Vagina (tissue), 2 donors: Measurements from ENCODE around the gene HDAC1. TPM values are rescaled to one million over a fixed set of nuclear protein-coding genes. Genes with fewer than 3 reads are reported as not detected.

Source experiments
- DNase-seq, 2 donors: peaks; one replicate each; pipeline ENCODE4 v3.0.0-alpha.2; 2017; ENCODE audit errors: extremely low spot score in 2 of 2
- H3K27ac ChIP-seq: fragments of 200-600 bp; sonication (generic); one replicate; pipeline ENCODE4 v1.5.1; 2019
- H3K27me3 ChIP-seq: fragments of 200-600 bp; sonication (generic); one replicate; pipeline ENCODE4 v1.5.1; 2019
- H3K36me3 ChIP-seq, 2 donors: fragments of 200-600 bp; sonication (generic); one replicate each; pipeline ENCODE4 v1.5.1; 2017 to 2019
- H3K4me1 ChIP-seq: fragments of 200-600 bp; sonication (generic); one replicate; pipeline ENCODE4 v1.5.1; 2019
- H3K4me3 ChIP-seq, 2 donors: fragments of 200-600 bp; sonication (generic); 1 replicate in 1 of 2; 2 replicates in 1 of 2; pipeline ENCODE4 v1.5.1; 2016 to 2019
- H3K9me3 ChIP-seq: fragments of 200-600 bp; sonication (generic); one replicate; pipeline ENCODE4 v1.5.1; 2019
- CTCF ChIP-seq, 3 experiments: fragments of 450-650 bp in 2 of 3; fragments of 200-600 bp in 1 of 3; sonication (generic) in 1 of 3; IDR thresholded peaks; one replicate each; pipeline ENCODE4 v1.5.1; 2017 to 2019; ENCODE audit warnings: antibody characterized with exemption in 3 of 3, mild to moderate bottlenecking in 2 of 3, moderate library complexity in 2 of 3
- POLR2A ChIP-seq, 2 donors: fragments of 450-650 bp; IDR thresholded peaks; one replicate each; pipeline ENCODE4 v1.6.1; 2017; ENCODE audit warnings: antibody characterized with exemption in 2 of 2, mild to moderate bottlenecking in 2 of 2, moderate library complexity in 2 of 2
- POLR2AphosphoS5 ChIP-seq, 2 donors: sonication (generic); formaldehyde crosslinking; IDR thresholded peaks; one replicate each; pipeline ENCODE4 v1.9.0; 2017; ENCODE audit warnings: antibody characterized with exemption in 2 of 2, mild to moderate bottlenecking in 2 of 2, low read depth in 1 of 2; ENCODE audit not compliant: insufficient read depth in 1 of 2
- intact Hi-C: fragments of 100-400 bp; cut with DNase I; formaldehyde crosslinking; loops from one replicate; pipeline ENCODE4 v1.15.1; 2023
- total RNA-seq: library from RNA; depleted of rRNA; stranded (reverse); fragments of >200 nt; gene quantifications from one replicate; pipeline ENCODE4 v1.2.3, GENCODE V29; 2016

The HDAC1 gene
- total RNA-seq, 1 donor from 2014 or later: 65.6 TPM

- no peak for TF ChIP-seq POLR2AphosphoS5 (IDR thresholded peaks at IDR 0.05; ENCODE audit: insufficient read depth in 1 of 2, low read depth in 1 of 2)
- TF ChIP-seq CTCF (IDR thresholded peaks at IDR 0.05): no peak
- no peak for TF ChIP-seq POLR2A (IDR thresholded peaks at IDR 0.05)
- Histone ChIP-seq H3K4me3 (no peak overlapping the region), H3K4me1 (no peaks in the 10 kb centered on the region), H3K36me3 (peaks cover 0 to 66% of the 10 kb centered on the region in 2 donors), H3K27ac (no peak overlapping the region), H3K27me3 (no peaks in the 10 kb centered on the region), H3K9me3 (no peaks in the 10 kb centered on the region)
- intact Hi-C loops: no loop called here
- no peak for DNase-seq
Measured at GRCh38 chr1:32367912-32368635, 76.2 kb downstream of the HDAC1 start.

DNA sequence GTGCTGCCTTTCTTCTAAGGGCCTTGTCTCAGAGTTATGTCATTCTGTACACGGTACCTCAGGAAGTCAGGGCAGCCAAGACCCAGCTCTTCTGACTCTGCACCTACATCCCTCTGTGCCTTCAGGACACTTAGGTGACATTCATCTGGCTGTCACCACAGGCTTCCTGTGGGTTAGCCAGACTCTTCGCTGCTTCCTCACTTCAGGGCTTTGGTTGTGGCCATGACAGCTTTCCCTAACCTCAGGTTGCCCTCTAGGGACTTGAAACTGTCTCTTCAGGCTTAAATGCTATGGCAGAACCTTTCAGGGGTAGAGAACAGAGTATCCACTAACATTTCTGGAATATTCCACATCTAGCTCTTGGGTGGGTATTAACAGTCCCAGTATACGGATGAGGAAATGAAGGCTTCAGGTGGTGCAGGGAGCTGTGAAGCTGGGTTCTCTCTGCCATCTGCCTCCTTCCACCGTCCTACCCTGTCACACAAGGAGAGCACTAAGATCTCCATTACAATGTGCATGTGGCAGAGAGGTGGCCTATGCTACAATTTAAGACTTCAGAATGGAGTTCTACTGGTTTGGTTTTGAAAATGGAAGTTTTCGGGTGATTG is 80.4 kb downstream of the HDAC1 start:
- no peaks in the 10 kb centered on the region for H3K4me1 ChIP-seq
- DNase-seq: no peak
- H3K9me3 ChIP-seq: no peaks in the 10 kb centered on the region
- peaks cover 0 to 79% of the 10 kb centered on the region in 2 donors for H3K36me3 ChIP-seq
- intact Hi-C loops: no loop called here
- H3K27ac ChIP-seq: no peak overlapping the region
- H3K4me3 ChIP-seq: no peak overlapping the region
- H3K27me3 ChIP-seq: no peaks in the 10 kb centered on the region
- TF ChIP-seq POLR2AphosphoS5 (IDR thresholded peaks at IDR 0.05; ENCODE audit: insufficient read depth in 1 of 2, low read depth in 1 of 2) (no peak), POLR2A (IDR thresholded peaks at IDR 0.05) (no peak), CTCF (IDR thresholded peaks at IDR 0.05) (no peak)

GRCh38 chr1:32373996-32374592 is 82.2 kb downstream of the HDAC1 start:
- Histone ChIP-seq H3K27ac (no peak overlapping the region), H3K4me1 (no peaks in the 10 kb centered on the region), H3K9me3 (no peaks in the 10 kb centered on the region), H3K36me3 (peaks cover 0 to 82% of the 10 kb centered on the region in 2 donors), H3K4me3 (no peak overlapping the region), H3K27me3 (no peaks in the 10 kb centered on the region)
- intact Hi-C loops: no loop called here
- TF ChIP-seq POLR2A (IDR thresholded peaks at IDR 0.05) (no peak), CTCF (IDR thresholded peaks at IDR 0.05) (no peak), POLR2AphosphoS5 (IDR thresholded peaks at IDR 0.05; ENCODE audit: insufficient read depth in 1 of 2, low read depth in 1 of 2) (no peak)
- no peak for DNase-seq

DNA sequence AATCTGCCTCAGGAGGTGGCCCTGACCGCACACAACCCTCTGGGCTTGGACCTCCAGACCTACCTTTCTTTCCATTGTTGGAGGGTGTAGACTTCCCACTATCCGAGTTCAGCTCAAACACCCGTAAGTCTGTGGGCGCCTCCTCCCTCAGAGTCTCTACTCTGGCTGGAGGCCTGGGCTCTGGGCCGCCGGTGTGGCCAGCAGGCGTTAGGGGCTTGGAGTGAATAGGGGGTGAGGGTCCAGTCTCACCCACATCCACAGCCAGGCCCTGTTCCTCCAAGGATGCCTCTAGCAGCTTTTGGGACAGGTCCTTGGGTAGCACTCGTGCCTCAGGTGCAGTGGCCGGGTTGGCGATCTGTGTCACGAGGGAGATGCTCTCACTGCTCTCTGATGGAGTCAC is 84.3 kb downstream of the HDAC1 start:
- H3K4me1 ChIP-seq: no peaks in the 10 kb centered on the region
- H3K27me3 ChIP-seq: no peaks in the 10 kb centered on the region
- TF ChIP-seq CTCF (IDR thresholded peaks at IDR 0.05) (no peak), POLR2AphosphoS5 (IDR thresholded peaks at IDR 0.05; ENCODE audit: insufficient read depth in 1 of 2, low read depth in 1 of 2) (no peak)
- intact Hi-C loops: no loop called here
- H3K36me3 ChIP-seq: peaks cover 0 to 95% of the 10 kb centered on the region in 2 donors
- no peaks in the 10 kb centered on the region for H3K9me3 ChIP-seq
- DNase-seq: no peak
- H3K27ac ChIP-seq: no peak overlapping the region
- no peak overlapping the region for H3K4me3 ChIP-seq
